PC-3 (cell line): ENCODE results near the gene CEND1. TPM values are rescaled to one million over a fixed set of nuclear protein-coding genes. Genes with fewer than 3 reads are reported as not detected.

Experiments
- ATAC-seq: fragments of 200-7000 bp; cut with Tn5 transposase; 2 replicates; pipeline ENCODE4 v1.9.1; 2020; ENCODE audit warnings: mild to moderate bottlenecking, moderate library complexity
- BruUV-seq: library from RNA; stranded (reverse); fragments of 400-500 nt; replicated peaks from 2 replicates; lab custom pipeline; 2021; lab: Mats Ljungman, UMichigan
- CTCF ChIA-PET: fragments of 300-600 bp; sonication (Branson Sonifier 250); formaldehyde crosslinking; loops from one replicate; lab custom pipeline; 2022; ENCODE audit warnings: antibody characterized with exemption; lab: Charles Lee
- POLR2A ChIA-PET: fragments of 300-600 bp; sonication (Branson Sonifier 250); formaldehyde crosslinking; loops from one replicate; lab custom pipeline; 2022; ENCODE audit warnings: antibody characterized with exemption; ENCODE audit not compliant: unreplicated experiment; lab: Charles Lee
- DNase-seq: peaks from one replicate; pipeline ENCODE4 v3.0.0-alpha.2; 2015
- H2AFZ ChIP-seq: fragments of 300-600 bp; sonication (generic); 2 replicates; pipeline ENCODE4 v1.6.0; 2016; ENCODE audit warnings: antibody characterized with exemption, low read length
- H3F3A ChIP-seq: fragments of 300-600 bp; sonication (generic); one replicate; pipeline ENCODE4 v1.6.0; 2017; ENCODE audit warnings: antibody characterized with exemption, low read length, control low read depth, mild to moderate bottlenecking; ENCODE audit not compliant: unreplicated experiment
- H3K27ac ChIP-seq: fragments of 300-600 bp; sonication (generic); 2 replicates; pipeline ENCODE4 v1.5.1; 2016; ENCODE audit warnings: mild to moderate bottlenecking, low read length
- H3K27me3 ChIP-seq: fragments of 300-600 bp; sonication (generic); 2 replicates; pipeline ENCODE4 v1.6.1; 2016; ENCODE audit warnings: low read length, mixed read lengths
- H3K36me3 ChIP-seq: fragments of 300-600 bp; sonication (generic); 2 replicates; pipeline ENCODE4 v1.6.1; 2016; ENCODE audit warnings: low read depth, mixed run types, low read length, mixed read lengths
- H3K4me1 ChIP-seq: fragments of 300-600 bp; sonication (generic); 2 replicates; pipeline ENCODE4 v1.5.1; 2016; ENCODE audit warnings: low read length; ENCODE audit not compliant: insufficient read depth
- H3K4me2 ChIP-seq: fragments of 300-600 bp; sonication (generic); 2 replicates; pipeline ENCODE4 v1.6.0; 2016; ENCODE audit warnings: low read length
- H3K4me3 ChIP-seq: fragments of 300-600 bp; sonication (generic); 2 replicates; pipeline ENCODE4 v1.5.1; 2016; ENCODE audit warnings: mild to moderate bottlenecking, low read length, mixed read lengths
- H3K79me2 ChIP-seq: fragments of 300-600 bp; sonication (generic); 2 replicates; pipeline ENCODE4 v1.6.1; 2017; ENCODE audit warnings: low read length, mixed read lengths
- H3K9ac ChIP-seq: fragments of 300-600 bp; sonication (generic); 2 replicates; pipeline ENCODE4 v1.6.0; 2016; ENCODE audit warnings: mild to moderate bottlenecking, low read length
- H3K9me2 ChIP-seq: fragments of 300-600 bp; sonication (generic); replicated peaks from 2 replicates; pipeline ENCODE4 v1.6.1; 2016; ENCODE audit warnings: mixed run types, low read length, mixed read lengths
- H3K9me3 ChIP-seq: fragments of 300-600 bp; sonication (generic); 2 replicates; pipeline ENCODE4 v1.6.1; 2016; ENCODE audit warnings: low read length, mixed read lengths
- H4K20me1 ChIP-seq: fragments of 300-600 bp; sonication (generic); 2 replicates; pipeline ENCODE4 v1.6.1; 2016; ENCODE audit warnings: low read length, mixed read lengths
- CTCF ChIP-seq: fragments of 300-600 bp; sonication (generic); conservative IDR thresholded peaks from 2 replicates; pipeline ENCODE4 v1.5.1; 2017; ENCODE audit warnings: antibody characterized with exemption, low read depth, mild to moderate bottlenecking, low read length
- EZH2 ChIP-seq: fragments of 300-600 bp; sonication (generic); IDR thresholded peaks from one replicate; pipeline ENCODE4 v1.6.1; 2017; ENCODE audit warnings: antibody characterized with exemption, mild to moderate bottlenecking, low read length; ENCODE audit not compliant: unreplicated experiment
- EZH2phosphoT487 ChIP-seq: fragments of 300-600 bp; sonication (generic); IDR thresholded peaks from 2 replicates; pipeline ENCODE4 v1.6.1; 2018; ENCODE audit warnings: mild to moderate bottlenecking, antibody characterized with exemption, low read length, borderline replicate concordance
- intact Hi-C: fragments of 100-400 bp; cut with micrococcal nuclease; formaldehyde crosslinking; loops from 2 replicates; pipeline ENCODE4 v1.9.0; 2023
- total RNA-seq: library from RNA; depleted of rRNA; stranded (reverse); fragments of >200 nt; gene quantifications from 2 replicates; pipeline ENCODE4 v1.2.3, GENCODE V29; 2014; rRNA removed

The CEND1 gene
- total RNA-seq, 1 experiment from 2014 or later, result not detected

- no TSS peak for BruUV-seq
- ATAC-seq, result no peak
These were observed 52.5 kb downstream of the CEND1 start for GRCh38 chr11:737366-737765.

More at GRCh38 chr11:737366-737765, 52.5 kb downstream of the CEND1 start:
- no peaks in the 10 kb centered on the region for H3K4me1 ChIP-seq
- no peaks in the 10 kb centered on the region for H3F3A ChIP-seq
- POLR2A ChIA-PET, result no interaction called here
- H3K9me3 ChIP-seq, result no peaks in the 10 kb centered on the region
- TF ChIP-seq CTCF (no peak), EZH2phosphoT487 (no peak), EZH2 (no peak)
- H3K79me2 ChIP-seq, result no peaks in the 10 kb centered on the region
- no peak overlapping the region for H3K4me2 ChIP-seq
- H3K27ac ChIP-seq, result no peak overlapping the region
- CTCF ChIA-PET, result no interaction called here
- H3K27me3 ChIP-seq, result no peaks in the 10 kb centered on the region
- no peaks in the 10 kb centered on the region for H3K36me3 ChIP-seq
- H3K4me3 ChIP-seq, result no peak overlapping the region
- DNase-seq, result no peak
- no peak overlapping the region for H3K9ac ChIP-seq
- no peaks in the 10 kb centered on the region for H4K20me1 ChIP-seq
- intact Hi-C loops, result no loop called here
- H2AFZ ChIP-seq, result no peak overlapping the region
- no peaks in the 10 kb centered on the region for H3K9me2 ChIP-seq

Other genes with a start within 250 kb of the CEND1 start
- 1.4 and 2.4 TPM in 2 replicates for gene LMNTD2, start 229.4 kb downstream of the CEND1 start, total RNA-seq
- 58.6 and 79.7 TPM in 2 replicates for gene RASSF7, start 229.1 kb downstream of the CEND1 start, total RNA-seq
- gene PHRF1, start 213.6 kb downstream of the CEND1 start, total RNA-seq, result 41.4 and 52.4 TPM in 2 replicates
- gene IRF7, start 174.1 kb downstream of the CEND1 start, total RNA-seq, result 80.8 and 95.7 TPM in 2 replicates
- gene CDHR5, start 165.1 kb downstream of the CEND1 start, total RNA-seq, result not detected in 2 replicates
- gene SCT, start 162.9 kb downstream of the CEND1 start, total RNA-seq, result 2.2 TPM in 1 of 2 replicates, not detected in the other
- gene DRD4, start 152.8 kb downstream of the CEND1 start, total RNA-seq, result 0.11 TPM in 1 of 2 replicates, not detected in the other
- gene DEAF1, start 94.9 kb downstream of the CEND1 start, total RNA-seq, result 31.9 and 42.8 TPM in 2 replicates
- gene TMEM80, start 94.3 kb downstream of the CEND1 start, total RNA-seq, result 10.8 and 16.2 TPM in 2 replicates
- gene EPS8L2, start 83.9 kb downstream of the CEND1 start, total RNA-seq, result 127 and 200 TPM in 2 replicates
- 287 and 326 TPM in 2 replicates for gene TALDO1, start 42.6 kb downstream of the CEND1 start, total RNA-seq
- 38.9 and 39.7 TPM in 2 replicates for gene GATD1, start 12.6 kb downstream of the CEND1 start, total RNA-seq
- gene SLC25A22, start 8.2 kb upstream of the CEND1 start, total RNA-seq, result 32.7 and 42.3 TPM in 2 replicates
- 11.7 and 14.9 TPM in 2 replicates for gene PIDD1, start 15.1 kb upstream of the CEND1 start, total RNA-seq
- gene RPLP2, start 19.9 kb upstream of the CEND1 start, total RNA-seq, result 897 and 964 TPM in 2 replicates
- 40.2 and 41.4 TPM in 2 replicates for gene PNPLA2, start 28.8 kb upstream of the CEND1 start, total RNA-seq
- gene CRACR2B, start 37.8 kb upstream of the CEND1 start, total RNA-seq, result 10.6 and 19.8 TPM in 2 replicates
- 469 and 490 TPM in 2 replicates for gene CD151, start 42.9 kb upstream of the CEND1 start, total RNA-seq
- 661 and 1,148 TPM in 2 replicates for gene POLR2L, start 52.4 kb upstream of the CEND1 start, total RNA-seq
- 121 and 138 TPM in 2 replicates for gene TSPAN4, start 52.8 kb upstream of the CEND1 start, total RNA-seq
- 70.2 and 116 TPM in 2 replicates for gene CHID1, start 120.7 kb upstream of the CEND1 start, total RNA-seq
- 29.6 and 42.8 TPM in 2 replicates for gene AP2A2, start 135.8 kb upstream of the CEND1 start, total RNA-seq
- 0.18 and 0.23 TPM in 2 replicates for gene MUC6, start 246.6 kb upstream of the CEND1 start, total RNA-seq